GM18867 (cell line): Measurements from ENCODE around the gene ATXN3L.

Experiments
- ATAC-seq: cut with Tn5 transposase; IDR thresholded peaks from one replicate; pipeline ENCODE4 v1.9.1; 2021; ENCODE audit warnings: mild to moderate bottlenecking, moderate library complexity; ENCODE audit not compliant: unreplicated experiment

The ATXN3L gene

GRCh38 chrX:13270360-13270759 is 49.5 kb downstream of the ATXN3L start:
- no peak for ATAC-seq

GRCh38 chrX:13268874-13269273 is 51.0 kb downstream of the ATXN3L start:
- ATAC-seq: no peak
